Mammary epithelial cell (primary cell): ENCODE results near the gene PIEZO2.

Source experiments
- CTCF ChIP-seq, 2 donors: IDR thresholded peaks in 1 of 2; conservative IDR thresholded peaks in 1 of 2; 2 replicates each; pipeline ENCODE4 v1.5.1; 2011 to 2012; ENCODE audit warnings: inconsistent platforms in 2 of 2, low read length in 2 of 2, mild to moderate bottlenecking in 2 of 2, control low read depth in 1 of 2, low read depth in 1 of 2; ENCODE audit not compliant: insufficient read depth in 1 of 2; ENCODE audit errors: extremely low read depth in 1 of 2
- EZH2 ChIP-seq: IDR thresholded peaks from 2 replicates; pipeline ENCODE4 v1.6.1; 2012; ENCODE audit warnings: low read length, inconsistent platforms, borderline replicate concordance

- TF ChIP-seq CTCF (conservative IDR thresholded peaks at IDR 0.05 in 1 of 2, IDR thresholded peaks at IDR 0.05 in 1 of 2; ENCODE audit: extremely low read depth in 1 of 2, insufficient read depth in 1 of 2, low read depth in 1 of 2, low read length in 2 of 2): no peak
- TF ChIP-seq EZH2: no peak
These were observed 94.9 kb downstream of the PIEZO2 start for GRCh38 chr18:11054497-11054896.
